HCT116 (cell line): ENCODE data around the gene PRKRIP1. TPM values are rescaled to one million over a fixed set of nuclear protein-coding genes. Genes with fewer than 3 reads are reported as not detected.

ENCODE experiments used
- ATAC-seq: fragments of 200-7000 bp; cut with Tn5 transposase; 2 replicates; pipeline ENCODE4 v1.9.1; 2020; ENCODE audit warnings: mild to moderate bottlenecking, moderate library complexity
- BruUV-seq: library from RNA; stranded (reverse); fragments of 400-500 nt; replicated peaks from 2 replicates; lab custom pipeline; 2021; lab: Mats Ljungman, UMichigan
- CTCF ChIA-PET: fragments of 300-600 bp; sonication (Branson Sonifier 250); formaldehyde crosslinking; loops from one replicate; lab custom pipeline; 2021; ENCODE audit warnings: antibody characterized with exemption; lab: Charles Lee
- POLR2A ChIA-PET: fragments of 300-600, 350-600 bp; sonication (Branson Sonifier 250); formaldehyde crosslinking; loops from one replicate; lab custom pipeline; 2021; ENCODE audit warnings: antibody characterized with exemption; lab: Charles Lee
- RAD21 ChIA-PET, 2 experiments: fragments of 300-600 bp; sonication (Branson Sonifier 250); formaldehyde crosslinking; loops; one replicate each; lab custom pipeline; 2023; ENCODE audit warnings: low total read pairs in 2 of 2; ENCODE audit not compliant: uncharacterized antibody in 2 of 2, unreplicated experiment in 2 of 2, low non-redundant PET in 1 of 2; lab: Charles Lee
- DNase-seq: peaks from one replicate; pipeline ENCODE4 v3.0.0-alpha.2; 2010; ENCODE audit warnings: low read depth, low spot score
- H2AFZ ChIP-seq: fragments of 200-600 bp; shearing (Covaris generic), sonication (generic); 2 replicates; pipeline ENCODE4 v1.6.1; 2017; ENCODE audit warnings: low read depth, mixed run types, mixed read lengths, antibody characterized with exemption, low read length; ENCODE audit not compliant: poor library complexity, severe bottlenecking
- H3K27ac ChIP-seq: 2 replicates; pipeline ENCODE4 v1.5.1; 2012; ENCODE audit warnings: low read depth, low read length
- H3K27me3 ChIP-seq: fragments of 200-600 bp; sonication (generic); 2 replicates; pipeline ENCODE4 v1.6.1; 2016; ENCODE audit warnings: mixed run types, low read length, mixed read lengths; ENCODE audit not compliant: insufficient read depth
- H3K36me3 ChIP-seq, 2 experiments: fragments of 200-500 bp in 1 of 2; fragments of 200-600 bp in 1 of 2; sonication (Bioruptor generic) in 1 of 2; sonication (generic) in 1 of 2; 2 replicates each; pipeline versions ENCODE4 v1.5.1 to v1.6.1; 2014 to 2016; ENCODE audit warnings: low read length in 2 of 2, inconsistent platforms in 1 of 2, mixed read lengths in 1 of 2, mixed run types in 1 of 2; ENCODE audit not compliant: insufficient read depth in 2 of 2, control insufficient read depth in 1 of 2
- H3K4me1 ChIP-seq, 2 experiments: fragments of 200-600 bp in 1 of 2; sonication (generic) in 1 of 2; 2 replicates each; pipeline versions ENCODE4 v1.5.1 to v1.6.1; 2012 to 2017; ENCODE audit warnings: low read length in 2 of 2, inconsistent platforms in 1 of 2, mild to moderate bottlenecking in 1 of 2, mixed read lengths in 1 of 2, mixed run types in 1 of 2, moderate library complexity in 1 of 2; ENCODE audit not compliant: insufficient read depth in 2 of 2, control insufficient read depth in 1 of 2
- H3K4me2 ChIP-seq: fragments of 200-600 bp; sonication (generic); 2 replicates; pipeline ENCODE4 v1.6.1; 2017; ENCODE audit warnings: mixed run types, low read length, mixed read lengths
- H3K4me3 ChIP-seq, 2 experiments: fragments of 200-600 bp in 1 of 2; sonication (generic) in 1 of 2; replicated peaks in 1 of 2; 2 replicates each; pipeline ENCODE4 v1.5.1; 2011 to 2016; ENCODE audit warnings: low read length in 2 of 2, control low read depth in 1 of 2, low read depth in 1 of 2, mild to moderate bottlenecking in 1 of 2, mixed read lengths in 1 of 2, mixed run types in 1 of 2
- H3K79me2 ChIP-seq: fragments of 200-600 bp; sonication (generic); 2 replicates; pipeline ENCODE4 v1.6.1; 2017; ENCODE audit warnings: mild to moderate bottlenecking, mixed run types, low read length, moderate library complexity, mixed read lengths; ENCODE audit not compliant: insufficient read depth
- H3K9ac ChIP-seq: fragments of 200-600 bp; sonication (generic); 2 replicates; pipeline ENCODE4 v1.6.1; 2016; ENCODE audit warnings: low read length, mixed read lengths
- H3K9me2 ChIP-seq: fragments of 200-600 bp; sonication (generic), shearing (Covaris generic); 2 replicates; pipeline ENCODE4 v1.6.1; 2017; ENCODE audit warnings: mixed run types, mild to moderate bottlenecking, moderate library complexity; ENCODE audit not compliant: insufficient read depth
- H3K9me3 ChIP-seq, 2 experiments: fragments of 200-500 bp in 1 of 2; fragments of 200-600 bp in 1 of 2; sonication (Bioruptor generic) in 1 of 2; sonication (generic) in 1 of 2; 2 replicates each; pipeline ENCODE4 v1.6.1; 2014 to 2017; ENCODE audit warnings: low read length in 2 of 2, mixed read lengths in 2 of 2, inconsistent platforms in 1 of 2, low read depth in 1 of 2, mild to moderate bottlenecking in 1 of 2, mixed run types in 1 of 2, moderate library complexity in 1 of 2; ENCODE audit not compliant: control insufficient read depth in 1 of 2, insufficient read depth in 1 of 2
- H4K20me1 ChIP-seq: fragments of 200-600 bp; sonication (generic), shearing (Covaris generic); 2 replicates; pipeline ENCODE4 v1.6.1; 2017; ENCODE audit warnings: mixed run types, mild to moderate bottlenecking, moderate library complexity; ENCODE audit not compliant: insufficient read depth
- CBX3 ChIP-seq: IDR thresholded peaks from 2 replicates; pipeline ENCODE4 v1.6.1; 2012; ENCODE audit warnings: low read depth
- EGR1 ChIP-seq: IDR thresholded peaks from 2 replicates; pipeline ENCODE4 v1.6.1; 2012; ENCODE audit warnings: low read depth
- ELF1 ChIP-seq: IDR thresholded peaks from 2 replicates; pipeline ENCODE4 v1.6.1; 2012; ENCODE audit warnings: low read depth, borderline replicate concordance
- EZH2 ChIP-seq: fragments of 200-600 bp; sonication (generic); IDR thresholded peaks from 2 replicates; pipeline ENCODE4 v1.6.1; 2017; ENCODE audit warnings: antibody characterized with exemption, mixed run types
- EZH2phosphoT487 ChIP-seq: fragments of 200-600 bp; IDR thresholded peaks from 2 replicates; pipeline ENCODE4 v1.6.1; 2018; ENCODE audit warnings: antibody characterized with exemption, borderline replicate concordance
- JUND ChIP-seq: IDR thresholded peaks from 2 replicates; pipeline ENCODE4 v1.6.1; 2012
- RAD21 ChIP-seq: IDR thresholded peaks from 2 replicates; pipeline ENCODE4 v1.6.1; 2012; ENCODE audit warnings: low read depth, mild to moderate bottlenecking
- SIN3A ChIP-seq: IDR thresholded peaks from 2 replicates; pipeline ENCODE4 v1.6.1; 2012; ENCODE audit warnings: low read depth
- SP1 ChIP-seq: IDR thresholded peaks from 2 replicates; pipeline ENCODE4 v1.6.1; 2012; ENCODE audit warnings: low read depth
- SRF ChIP-seq: IDR thresholded peaks from 2 replicates; pipeline ENCODE4 v1.6.1; 2012; ENCODE audit warnings: low read depth
- ZFX ChIP-seq: fragments of 450-650 bp; IDR thresholded peaks from 2 replicates; pipeline ENCODE4 v1.6.1; 2017
- intact Hi-C: fragments of 100-400 bp; cut with micrococcal nuclease; formaldehyde crosslinking; loops from 2 replicates; pipeline ENCODE4 v1.10.0; 2022
- total RNA-seq: library from RNA; stranded (reverse); gene quantifications from one replicate; pipeline ENCODE4 v1.2.1, GENCODE V29; 2021; ENCODE audit not compliant: unreplicated experiment
- TF ChIP-seq, protein P1 (sequence below): IDR thresholded peaks from 2 replicates; pipeline ENCODE4 v1.6.1; 2011; ENCODE audit warnings: mild to moderate bottlenecking, low read length, moderate library complexity; ENCODE audit not compliant: insufficient replicate concordance; ENCODE audit errors: extremely low read depth
- TF ChIP-seq, protein P2 (sequence below): IDR thresholded peaks from 2 replicates; pipeline ENCODE4 v1.6.1; 2012
- TF ChIP-seq, protein P3 (sequence below): IDR thresholded peaks from 2 replicates; pipeline ENCODE4 v1.6.1; 2012
- TF ChIP-seq, protein P4 (sequence below): IDR thresholded peaks from 2 replicates; pipeline ENCODE4 v1.6.1; 2012; ENCODE audit warnings: low read depth

PRKRIP1 gene
- total RNA-seq, 1 experiment from 2014 or later: 23.0 TPM

GRCh38 chr7:102469972-102470825 lies 74.0 kb downstream of the PRKRIP1 start (continued):
- TF ChIP-seq ZFX (no peak), SP1 (no peak)

GRCh38 chr7:102471791-102472125 lies 75.6 kb downstream of the PRKRIP1 start:
- no peak overlapping the region for H2AFZ ChIP-seq
- no peak overlapping the region for H3K9ac ChIP-seq
- no peaks in the 10 kb centered on the region for H3K4me1 ChIP-seq
- DNase-seq: no peak
- intact Hi-C loops: no loop called here
- BruUV-seq: no TSS peak
- no peaks in the 10 kb centered on the region for H4K20me1 ChIP-seq
- ATAC-seq: 0 out of 2 replicates have a peak, but pooled peaks have one; percentile 10
- ChIA-PET POLR2A (no interaction called here), RAD21 (no interaction called here), CTCF (no interaction called here)
- H3K4me3 ChIP-seq: no peak overlapping the region
- H3K27me3 ChIP-seq: no peaks in the 10 kb centered on the region
- no peaks in the 10 kb centered on the region for H3K79me2 ChIP-seq
- H3K9me2 ChIP-seq: no peaks in the 10 kb centered on the region
- no peak overlapping the region for H3K4me2 ChIP-seq
- H3K9me3 ChIP-seq: no peaks in the 10 kb centered on the region
- no peak overlapping the region for H3K27ac ChIP-seq
- TF ChIP-seq, protein P1, sequence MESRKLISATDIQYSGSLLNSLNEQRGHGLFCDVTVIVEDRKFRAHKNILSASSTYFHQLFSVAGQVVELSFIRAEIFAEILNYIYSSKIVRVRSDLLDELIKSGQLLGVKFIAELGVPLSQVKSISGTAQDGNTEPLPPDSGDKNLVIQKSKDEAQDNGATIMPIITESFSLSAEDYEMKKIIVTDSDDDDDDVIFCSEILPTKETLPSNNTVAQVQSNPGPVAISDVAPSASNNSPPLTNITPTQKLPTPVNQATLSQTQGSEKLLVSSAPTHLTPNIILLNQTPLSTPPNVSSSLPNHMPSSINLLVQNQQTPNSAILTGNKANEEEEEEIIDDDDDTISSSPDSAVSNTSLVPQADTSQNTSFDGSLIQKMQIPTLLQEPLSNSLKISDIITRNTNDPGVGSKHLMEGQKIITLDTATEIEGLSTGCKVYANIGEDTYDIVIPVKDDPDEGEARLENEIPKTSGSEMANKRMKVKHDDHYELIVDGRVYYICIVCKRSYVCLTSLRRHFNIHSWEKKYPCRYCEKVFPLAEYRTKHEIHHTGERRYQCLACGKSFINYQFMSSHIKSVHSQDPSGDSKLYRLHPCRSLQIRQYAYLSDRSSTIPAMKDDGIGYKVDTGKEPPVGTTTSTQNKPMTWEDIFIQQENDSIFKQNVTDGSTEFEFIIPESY: no peak
- TF ChIP-seq, protein P2, sequence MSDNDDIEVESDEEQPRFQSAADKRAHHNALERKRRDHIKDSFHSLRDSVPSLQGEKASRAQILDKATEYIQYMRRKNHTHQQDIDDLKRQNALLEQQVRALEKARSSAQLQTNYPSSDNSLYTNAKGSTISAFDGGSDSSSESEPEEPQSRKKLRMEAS: no peak
- TF ChIP-seq EZH2phosphoT487 (no peak), EGR1 (no peak), EZH2 (no peak), SP1 (no peak), SIN3A (no peak), SRF (no peak), RAD21 (no peak), CBX3 (no peak), ELF1 (no peak), JUND (no peak), ZFX (no peak)
- TF ChIP-seq, protein P3, sequence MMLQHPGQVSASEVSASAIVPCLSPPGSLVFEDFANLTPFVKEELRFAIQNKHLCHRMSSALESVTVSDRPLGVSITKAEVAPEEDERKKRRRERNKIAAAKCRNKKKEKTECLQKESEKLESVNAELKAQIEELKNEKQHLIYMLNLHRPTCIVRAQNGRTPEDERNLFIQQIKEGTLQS: no peak
- TF ChIP-seq, protein P4, sequence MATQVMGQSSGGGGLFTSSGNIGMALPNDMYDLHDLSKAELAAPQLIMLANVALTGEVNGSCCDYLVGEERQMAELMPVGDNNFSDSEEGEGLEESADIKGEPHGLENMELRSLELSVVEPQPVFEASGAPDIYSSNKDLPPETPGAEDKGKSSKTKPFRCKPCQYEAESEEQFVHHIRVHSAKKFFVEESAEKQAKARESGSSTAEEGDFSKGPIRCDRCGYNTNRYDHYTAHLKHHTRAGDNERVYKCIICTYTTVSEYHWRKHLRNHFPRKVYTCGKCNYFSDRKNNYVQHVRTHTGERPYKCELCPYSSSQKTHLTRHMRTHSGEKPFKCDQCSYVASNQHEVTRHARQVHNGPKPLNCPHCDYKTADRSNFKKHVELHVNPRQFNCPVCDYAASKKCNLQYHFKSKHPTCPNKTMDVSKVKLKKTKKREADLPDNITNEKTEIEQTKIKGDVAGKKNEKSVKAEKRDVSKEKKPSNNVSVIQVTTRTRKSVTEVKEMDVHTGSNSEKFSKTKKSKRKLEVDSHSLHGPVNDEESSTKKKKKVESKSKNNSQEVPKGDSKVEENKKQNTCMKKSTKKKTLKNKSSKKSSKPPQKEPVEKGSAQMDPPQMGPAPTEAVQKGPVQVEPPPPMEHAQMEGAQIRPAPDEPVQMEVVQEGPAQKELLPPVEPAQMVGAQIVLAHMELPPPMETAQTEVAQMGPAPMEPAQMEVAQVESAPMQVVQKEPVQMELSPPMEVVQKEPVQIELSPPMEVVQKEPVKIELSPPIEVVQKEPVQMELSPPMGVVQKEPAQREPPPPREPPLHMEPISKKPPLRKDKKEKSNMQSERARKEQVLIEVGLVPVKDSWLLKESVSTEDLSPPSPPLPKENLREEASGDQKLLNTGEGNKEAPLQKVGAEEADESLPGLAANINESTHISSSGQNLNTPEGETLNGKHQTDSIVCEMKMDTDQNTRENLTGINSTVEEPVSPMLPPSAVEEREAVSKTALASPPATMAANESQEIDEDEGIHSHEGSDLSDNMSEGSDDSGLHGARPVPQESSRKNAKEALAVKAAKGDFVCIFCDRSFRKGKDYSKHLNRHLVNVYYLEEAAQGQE: no peak
- H3K36me3 ChIP-seq: no peaks in the 10 kb centered on the region; a peak in 2 of 4 replicates
